ENCODE results near the gene CD209. TPM values are rescaled to one million over a fixed set of nuclear protein-coding genes. Genes with fewer than 3 reads are reported as not detected.

CD209 gene
- polyA plus RNA-seq, 3 donors, result 1.1 to 2.1 (median 1.8) TPM

GRCh38 chr19:7739801-7740681 lies 7.3 kb downstream of the CD209 start:
- H3K79me2 ChIP-seq (ENCODE audit: insufficient read depth, low read length), result no peaks in the 10 kb centered on the region
- Mint-ChIP-seq H3K4me3 (peak overlapping the region; percentile 71 to 88), H3K36me3 (peaks cover 0 to 2% of the 10 kb centered on the region in 2 donors), H3K27ac (peak overlapping the region; percentile 84 to 91 (median 88)), H3K27me3 (ENCODE audit: low read depth in 3 of 3) (peaks cover 0 to 17% (median 2%) of the 10 kb centered on the region in 3 donors), H3K9me3 (peaks cover 0 to 3% (median 0%) of the 10 kb centered on the region in 7 donors), H3K4me1 (peaks cover 44% of the 10 kb centered on the region)
- H3K9me3 ChIP-seq (replicated peaks in 1 of 2; ENCODE audit: control insufficient read depth in 1 of 2, insufficient read depth in 1 of 2, low read length in 2 of 2), result no peaks in the 10 kb centered on the region
- intact Hi-C loops (cut with micrococcal nuclease), result loop anchor here (5.0 kb wide), 1 partner anchor 43 kb away; no protein-coding TSS in a partner anchor
- no peak for TF ChIP-seq CTCF (IDR thresholded peaks at IDR 0.05)
- H2AFZ ChIP-seq (ENCODE audit: insufficient read depth, low read depth, low read length, poor library complexity, severe bottlenecking), result peak overlapping the region; percentile 73
- peak overlapping the region; percentile 59 for H3K9ac ChIP-seq (ENCODE audit: insufficient read depth, low read length, poor library complexity, severe bottlenecking)
- no peaks in the 10 kb centered on the region for H3K36me3 ChIP-seq (replicated peaks in 1 of 2; ENCODE audit: control insufficient read depth in 1 of 2, insufficient read depth in 2 of 2, low read length in 2 of 2)
- peak overlapping the region; percentile 31 to 71 (median 48) for H3K4me3 ChIP-seq (replicated peaks in 1 of 3; ENCODE audit: low read depth in 2 of 3, low read length in 3 of 3)
- no peaks in the 10 kb centered on the region for H4K20me1 ChIP-seq (ENCODE audit: insufficient read depth, low read length)
- peak in 1 of 3 donors; percentile 16 for DNase-seq
- peak overlapping the region; percentile 72 for H3K4me2 ChIP-seq (replicated peaks; ENCODE audit: extremely low read depth, low read length, poor library complexity, severe bottlenecking)
- WGBS (ENCODE audit: insufficient coverage), result 51% methylated on average over 16 of the region's 19 CpGs
- H3K4me1 ChIP-seq (ENCODE audit: control insufficient read depth in 1 of 2, insufficient read depth in 2 of 2, low read length in 2 of 2), result peaks cover 33 to 35% of the 10 kb centered on the region in 2 donors
- peak overlapping the region; percentile 72 to 79 for H3K27ac ChIP-seq (ENCODE audit: low read depth in 1 of 2, low read length in 2 of 2)
- no peaks in the 10 kb centered on the region for H3K27me3 ChIP-seq (ENCODE audit: control insufficient read depth in 2 of 2, insufficient read depth in 2 of 2, low read length in 2 of 2)

DNA sequence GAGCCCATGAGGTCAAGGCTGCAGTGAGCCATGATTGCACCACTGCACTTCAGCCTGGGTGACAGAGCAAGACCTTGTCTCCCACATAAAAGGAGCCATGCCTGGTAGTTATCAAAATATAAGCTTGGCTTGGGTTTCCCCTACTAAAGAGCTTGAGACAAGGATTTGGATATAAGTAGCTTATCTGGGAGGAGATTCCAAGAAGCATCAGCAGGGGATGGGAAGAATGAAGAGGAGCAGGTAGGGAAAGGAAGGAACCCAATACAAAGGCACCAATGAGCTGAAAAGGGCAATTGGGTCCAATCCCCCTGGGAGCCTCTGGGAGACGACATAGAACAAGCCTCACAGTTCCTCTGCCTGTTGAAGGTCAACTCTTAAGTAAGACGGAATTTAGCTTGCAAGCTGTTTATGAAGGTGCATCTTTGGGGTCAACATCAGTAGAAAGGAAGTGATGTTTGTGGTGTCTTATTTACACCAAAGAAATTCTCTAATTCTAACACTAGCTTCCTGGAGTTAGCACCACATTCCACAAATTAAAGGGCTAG lies 8.1 kb downstream of the CD209 start:
- TF ChIP-seq CTCF (IDR thresholded peaks at IDR 0.05), result no peak
- Histone ChIP-seq H3K9ac (ENCODE audit: insufficient read depth, low read length, poor library complexity, severe bottlenecking) (no peak overlapping the region), H3K4me2 (replicated peaks; ENCODE audit: extremely low read depth, low read length, poor library complexity, severe bottlenecking) (no peak overlapping the region), H4K20me1 (ENCODE audit: insufficient read depth, low read length) (no peaks in the 10 kb centered on the region), H3K36me3 (replicated peaks in 1 of 2; ENCODE audit: control insufficient read depth in 1 of 2, insufficient read depth in 2 of 2, low read length in 2 of 2) (no peaks in the 10 kb centered on the region), H3K27ac (ENCODE audit: low read depth in 1 of 2, low read length in 2 of 2) (no peak overlapping the region), H3K4me3 (replicated peaks in 1 of 3; ENCODE audit: low read depth in 2 of 3, low read length in 3 of 3) (no peak overlapping the region), H3K9me3 (replicated peaks in 1 of 2; ENCODE audit: control insufficient read depth in 1 of 2, insufficient read depth in 1 of 2, low read length in 2 of 2) (no peaks in the 10 kb centered on the region), H3K27me3 (ENCODE audit: control insufficient read depth in 2 of 2, insufficient read depth in 2 of 2, low read length in 2 of 2) (no peaks in the 10 kb centered on the region), H3K79me2 (ENCODE audit: insufficient read depth, low read length) (no peaks in the 10 kb centered on the region), H2AFZ (ENCODE audit: insufficient read depth, low read depth, low read length, poor library complexity, severe bottlenecking) (no peak overlapping the region), H3K4me1 (ENCODE audit: control insufficient read depth in 1 of 2, insufficient read depth in 2 of 2, low read length in 2 of 2) (peaks cover 40 to 42% of the 10 kb centered on the region in 2 donors)
- peaks cover 45% of the 10 kb centered on the region for H3K4me1 Mint-ChIP-seq
- peaks cover 0 to 3% (median 0%) of the 10 kb centered on the region in 7 donors for H3K9me3 Mint-ChIP-seq
- peaks cover 0 to 16% (median 1%) of the 10 kb centered on the region in 3 donors for H3K27me3 Mint-ChIP-seq (ENCODE audit: low read depth in 3 of 3)
- H3K4me3 Mint-ChIP-seq, result peak overlapping the region in 1 of 2 donors; percentile 26
- intact Hi-C loops (cut with micrococcal nuclease), result loop anchor here in 1 of 2 donors (5.0 kb wide), 1 partner anchor 42 kb away; no protein-coding TSS in a partner anchor
- peak overlapping the region in 1 of 7 donors; percentile 52 for H3K27ac Mint-ChIP-seq
- no CpG with 5 or more reads among the region's 2 CpGs for WGBS (ENCODE audit: insufficient coverage)
- peaks cover 0 to 2% of the 10 kb centered on the region in 2 donors for H3K36me3 Mint-ChIP-seq
- no peak for DNase-seq

Measured in CD14-positive monocyte (primary cell).